ENCODE data around the gene H2AZ1.
A peak's percentile ranks its signal among the peaks of the same experiment; 100 is the strongest.
"Not testable (repeated sequence)": the region's sequence is repeated elsewhere in the genome, so short reads cannot be mapped to it uniquely, and the experiment has no call there.

Gene H2AZ1

DNA sequence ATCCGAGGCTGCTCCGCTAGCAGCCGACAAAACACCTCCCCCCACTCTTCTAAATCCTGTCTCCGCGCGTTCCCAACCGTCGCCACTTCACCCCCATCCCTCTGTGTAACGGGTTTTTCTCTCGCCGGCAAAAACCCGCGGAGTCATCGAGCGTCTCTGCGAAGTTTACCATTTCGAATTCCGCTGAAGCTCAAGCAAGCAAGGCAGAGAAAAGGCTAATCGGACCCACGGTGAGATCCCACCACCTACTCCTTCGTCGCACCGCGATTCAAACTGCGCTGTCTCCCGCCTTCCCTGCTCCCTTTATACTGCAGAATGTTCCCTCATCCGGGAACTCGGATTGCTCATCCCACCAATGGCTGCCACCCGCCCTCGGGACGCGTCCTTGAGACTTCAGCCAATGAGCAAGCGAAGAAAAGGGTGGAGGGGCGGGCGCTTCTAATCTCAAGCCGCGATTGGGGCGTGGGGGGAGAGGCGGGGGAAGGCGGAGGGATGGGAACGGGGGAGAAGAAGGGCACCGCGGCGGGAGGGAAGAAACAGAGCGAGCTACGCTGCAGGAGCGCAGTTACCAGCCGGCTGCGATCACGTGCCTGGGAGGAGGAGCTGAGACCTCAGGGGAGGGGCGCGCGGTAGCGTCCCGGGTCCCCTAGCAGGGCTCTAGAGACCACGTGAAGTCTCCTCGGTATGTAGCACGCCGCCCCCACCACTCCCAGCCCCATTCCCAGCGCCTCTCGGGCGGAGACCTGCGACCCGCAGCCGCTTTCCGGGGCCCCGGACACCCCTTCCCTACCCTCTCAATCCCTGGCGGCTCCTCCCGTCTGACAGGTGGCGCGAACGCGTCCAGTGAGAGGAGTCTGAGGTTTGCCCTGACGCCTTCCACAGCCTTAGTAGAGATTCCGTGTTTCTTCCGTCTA, at the start of gene H2AZ1:
Gene H2AZ1 (minus strand): TSS at position 277 of the 914 bp plus-strand sequence. CDS start 105 bp downstream, at position 172.
- Mint-ChIP-seq H3K27ac (no peak within 1 kb of the TSS), H3K4me3 (no peak within 1 kb of the TSS), H3K9me3 (no peaks in the 10 kb centered on the region), H3K36me3 (peaks cover 8% of the 10 kb centered on the region), H3K4me1 (peaks cover 13% of the 10 kb centered on the region)
- DNase-seq (ENCODE audit: low spot score in 2 of 2) (peak; percentile 81 to 96), ATAC-seq (peak; percentile 77)

DNA sequence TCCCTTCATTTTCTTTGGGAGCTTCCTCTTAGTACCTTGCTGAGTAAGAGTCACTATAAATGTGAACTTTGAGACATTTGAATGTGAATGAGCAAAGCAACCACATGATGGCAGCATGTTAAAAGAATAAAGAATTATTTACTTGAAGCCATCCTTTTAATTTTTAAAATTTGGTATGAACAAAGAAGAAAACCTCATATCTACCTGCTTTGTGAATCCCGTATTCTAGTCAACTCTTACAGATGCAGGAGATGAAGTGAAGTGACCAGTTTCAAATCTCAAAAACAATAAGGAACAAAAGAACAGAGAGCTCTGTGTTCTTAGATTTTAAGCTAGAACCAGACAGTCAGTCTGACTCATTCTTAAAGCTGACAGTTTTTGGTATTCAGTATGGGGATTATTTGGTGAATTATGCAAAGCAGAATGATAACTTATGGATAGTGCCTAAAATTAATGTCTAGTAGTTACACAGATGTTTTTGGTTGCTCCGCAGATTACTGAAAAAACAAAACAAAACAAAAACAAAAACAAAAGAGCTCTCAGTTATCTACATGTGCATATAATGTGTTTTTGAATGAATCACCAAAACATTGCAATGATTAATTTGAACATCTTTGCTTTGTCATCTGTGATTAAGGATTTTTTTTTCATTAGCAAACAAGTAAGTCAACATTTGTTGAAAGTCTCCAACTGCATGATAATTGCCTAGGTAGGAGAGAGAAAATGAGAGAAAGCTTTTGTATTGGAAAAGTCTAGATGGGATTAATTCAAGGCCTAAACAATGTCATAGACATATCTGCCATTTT, 48.2 kb upstream of the H2AZ1 start:
- no peaks in the 10 kb centered on the region for H3K9me3 Mint-ChIP-seq
- H3K4me3 Mint-ChIP-seq = no peak overlapping the region
- DNase-seq (ENCODE audit: low spot score in 2 of 2) (no peak), ATAC-seq (peak; percentile 43)
- no peaks in the 10 kb centered on the region for H3K36me3 Mint-ChIP-seq
- H3K4me1 Mint-ChIP-seq = peaks cover 4% of the 10 kb centered on the region
- H3K27ac Mint-ChIP-seq = no peak overlapping the region

DNA sequence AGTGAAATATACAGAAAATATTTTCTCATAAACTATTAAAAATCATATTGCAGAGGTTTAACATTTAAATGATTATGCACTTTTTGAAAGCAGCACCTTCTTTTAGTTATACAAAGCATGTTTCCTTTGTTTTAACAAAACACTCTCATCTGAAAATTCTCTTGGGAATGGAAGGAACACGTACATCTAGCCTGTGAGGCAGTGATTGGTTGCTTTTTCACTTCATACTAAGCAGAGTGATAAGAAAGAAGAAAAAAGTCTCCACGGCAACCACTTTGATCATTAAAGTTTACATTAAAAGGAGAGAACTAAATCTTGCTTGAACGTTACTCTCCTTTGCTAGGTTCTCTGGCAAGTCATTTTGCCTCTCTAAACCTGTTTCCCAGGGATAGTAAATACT, 41.7 kb upstream of the H2AZ1 start:
- Mint-ChIP-seq H3K4me3 (no peak overlapping the region), H3K36me3 (no peaks in the 10 kb centered on the region), H3K4me1 (no peaks in the 10 kb centered on the region), H3K27ac (no peak overlapping the region), H3K9me3 (no peaks in the 10 kb centered on the region)
- no peak for ATAC-seq
- DNase-seq (ENCODE audit: low spot score in 2 of 2) = no peak

DNA sequence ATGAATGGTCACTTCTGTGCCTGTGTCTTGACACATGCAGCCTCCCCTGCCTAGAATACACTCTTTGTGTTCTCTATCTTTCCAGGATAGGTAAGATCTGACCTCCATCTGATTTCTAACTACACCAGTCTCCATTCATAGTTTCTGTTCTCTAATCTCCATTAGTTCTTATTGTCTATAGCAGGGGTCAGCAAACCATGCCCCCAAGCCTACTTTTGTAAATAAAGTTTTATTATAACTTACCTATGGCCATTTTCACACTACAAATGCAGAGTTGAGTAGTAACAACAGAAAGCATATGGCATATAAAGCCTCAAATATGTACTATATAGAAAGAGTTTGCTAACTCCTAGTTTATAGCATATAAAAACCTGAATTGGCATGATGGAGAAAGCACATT, 37.6 kb upstream of the H2AZ1 start:
- Mint-ChIP-seq H3K4me1 (no peaks in the 10 kb centered on the region), H3K27ac (no peak overlapping the region), H3K9me3 (no peaks in the 10 kb centered on the region), H3K4me3 (no peak overlapping the region), H3K36me3 (no peaks in the 10 kb centered on the region)
- DNase-seq (ENCODE audit: low spot score in 2 of 2) (no peak), ATAC-seq (no peak)

DNA sequence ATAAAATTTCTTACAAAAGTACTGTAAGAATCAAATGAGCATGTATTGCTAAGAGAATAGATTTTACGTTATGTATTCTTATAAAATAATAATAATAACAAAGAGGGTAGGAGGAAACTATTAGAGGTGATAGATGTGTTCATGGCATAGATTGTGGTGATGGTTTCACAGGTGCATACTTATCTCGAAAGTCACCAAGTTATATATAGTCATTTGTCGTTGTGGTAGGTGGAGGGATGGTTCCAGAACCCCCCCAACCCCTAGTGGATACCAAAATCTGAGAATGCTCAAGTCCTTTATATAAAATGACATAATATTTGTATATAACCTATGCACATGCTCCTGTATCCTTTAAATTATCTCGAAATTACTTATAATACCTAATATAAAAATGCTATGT, 36.7 kb upstream of the H2AZ1 start:
- DNase-seq (ENCODE audit: low spot score in 2 of 2) = no peak
- Mint-ChIP-seq H3K4me3 (no peak overlapping the region), H3K36me3 (no peaks in the 10 kb centered on the region), H3K27ac (no peak overlapping the region), H3K4me1 (no peaks in the 10 kb centered on the region), H3K9me3 (no peaks in the 10 kb centered on the region)
- ATAC-seq = no peak

DNA sequence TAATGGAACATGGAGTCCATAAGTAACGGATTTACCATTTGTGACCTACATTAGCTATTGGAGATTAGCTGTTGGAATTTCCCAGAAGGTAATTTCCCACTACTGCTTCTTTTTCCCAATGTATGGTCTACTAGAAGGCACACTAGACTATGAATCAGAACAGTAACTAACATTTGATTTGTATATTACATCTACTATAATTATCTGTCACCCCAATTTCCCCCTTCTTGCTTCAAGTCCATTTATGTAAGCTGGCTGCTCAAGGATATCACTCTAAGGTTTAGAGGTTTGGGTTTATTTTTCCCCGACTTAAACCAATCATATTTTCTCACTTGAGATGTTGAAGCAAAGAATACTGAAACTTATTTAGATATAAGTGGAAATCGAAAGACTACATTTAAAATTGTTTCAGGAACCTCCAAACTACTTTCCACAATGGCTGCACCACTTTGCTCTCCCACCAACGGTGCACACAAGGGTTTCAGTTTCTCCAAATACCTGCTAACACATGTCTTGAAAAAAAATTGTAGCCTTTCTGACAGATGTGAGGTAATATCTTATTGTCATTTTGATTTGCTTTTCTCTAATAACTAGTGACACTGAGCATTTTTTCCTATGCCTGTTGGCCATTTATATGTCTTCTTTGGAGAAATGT, 33.3 kb upstream of the H2AZ1 start:
- H3K36me3 Mint-ChIP-seq = no peaks in the 10 kb centered on the region
- DNase-seq (ENCODE audit: low spot score in 2 of 2) = no peak
- H3K4me3 Mint-ChIP-seq = no peak overlapping the region
- ATAC-seq = no peak
- no peak overlapping the region for H3K27ac Mint-ChIP-seq
- H3K9me3 Mint-ChIP-seq = no peaks in the 10 kb centered on the region
- H3K4me1 Mint-ChIP-seq = no peaks in the 10 kb centered on the region

DNA sequence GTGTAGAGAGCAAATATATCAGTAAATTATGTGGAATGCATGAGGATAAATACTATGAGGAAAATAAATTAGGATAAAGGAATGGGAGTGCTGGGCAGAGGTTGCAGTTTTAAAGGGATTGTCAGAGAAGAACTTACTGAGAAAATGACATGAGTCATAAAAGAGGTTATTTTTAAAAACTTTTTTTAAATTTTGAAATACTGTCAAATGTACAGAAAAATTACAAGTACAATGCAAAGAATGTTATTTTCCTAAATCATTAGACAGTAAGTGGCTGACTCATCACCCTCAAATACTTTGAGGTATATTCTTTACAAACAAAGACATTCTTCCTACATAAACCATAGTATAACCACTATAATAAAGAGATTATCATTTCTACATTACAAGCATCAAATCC, 29.8 kb upstream of the H2AZ1 start:
- no peak overlapping the region for H3K4me3 Mint-ChIP-seq
- H3K36me3 Mint-ChIP-seq = no peaks in the 10 kb centered on the region
- DNase-seq (ENCODE audit: low spot score in 2 of 2) (no peak), ATAC-seq (no peak)
- H3K27ac Mint-ChIP-seq = no peak overlapping the region
- peaks cover 2% of the 10 kb centered on the region for H3K9me3 Mint-ChIP-seq
- H3K4me1 Mint-ChIP-seq = no peaks in the 10 kb centered on the region

DNA sequence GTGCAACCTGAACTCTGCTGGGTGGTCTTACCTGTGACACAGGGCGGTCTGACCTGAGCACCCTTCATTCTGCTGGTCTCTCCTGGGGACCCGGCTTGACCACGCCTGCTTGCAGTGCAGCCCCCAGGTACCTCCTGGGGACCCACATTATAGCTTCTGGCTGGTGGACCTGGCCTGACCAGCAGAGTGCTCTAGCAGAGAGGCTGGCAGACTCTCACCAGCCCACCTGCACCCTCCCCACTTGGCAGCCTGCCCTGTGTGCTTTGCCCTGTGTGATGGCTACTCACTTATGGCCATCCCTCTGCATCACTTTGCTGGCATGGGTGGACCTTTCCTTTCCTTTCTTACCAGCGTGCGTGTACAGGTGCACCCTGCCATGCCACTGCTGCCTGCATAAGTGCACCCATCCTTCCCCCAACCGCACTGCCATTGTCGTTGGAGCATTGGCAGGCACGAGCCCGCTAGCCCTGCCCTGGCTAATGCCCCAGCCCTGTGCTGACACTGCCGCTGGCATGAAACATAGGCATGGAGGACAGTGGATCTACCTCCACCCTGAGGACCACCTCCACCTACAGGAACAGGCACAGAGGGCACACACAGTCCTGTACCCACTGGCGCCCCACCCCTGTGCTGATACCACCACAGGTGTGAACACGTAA, 21.5 kb upstream of the H2AZ1 start:
- peaks cover 4% of the 10 kb centered on the region for H3K9me3 Mint-ChIP-seq
- ATAC-seq (no peak), DNase-seq (ENCODE audit: low spot score in 2 of 2) (no peak)
- H3K4me1 Mint-ChIP-seq = no peaks in the 10 kb centered on the region
- no peaks in the 10 kb centered on the region for H3K36me3 Mint-ChIP-seq
- no peak overlapping the region for H3K27ac Mint-ChIP-seq
- H3K4me3 Mint-ChIP-seq = no peak overlapping the region

DNA sequence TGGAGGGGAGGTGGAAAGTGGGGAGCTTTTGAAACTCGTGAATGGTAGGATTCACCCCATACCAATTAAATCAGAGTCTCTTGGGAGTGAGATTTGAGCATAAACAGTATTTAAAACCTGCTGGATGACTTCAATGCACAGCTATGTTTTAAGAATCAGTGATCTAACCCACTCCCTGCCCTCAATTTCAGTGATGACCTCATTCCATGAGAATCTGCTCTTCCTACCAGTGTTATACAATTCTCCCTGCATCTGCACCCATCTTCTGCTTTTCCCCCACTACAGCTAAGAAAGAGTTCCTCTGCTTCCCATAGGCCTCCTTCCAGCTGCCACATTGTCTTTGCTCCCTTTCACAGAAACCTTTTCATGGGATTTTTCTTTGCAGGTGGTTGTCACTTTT, 18.3 kb upstream of the H2AZ1 start:
- H3K9me3 Mint-ChIP-seq = peaks cover 4% of the 10 kb centered on the region

DNA sequence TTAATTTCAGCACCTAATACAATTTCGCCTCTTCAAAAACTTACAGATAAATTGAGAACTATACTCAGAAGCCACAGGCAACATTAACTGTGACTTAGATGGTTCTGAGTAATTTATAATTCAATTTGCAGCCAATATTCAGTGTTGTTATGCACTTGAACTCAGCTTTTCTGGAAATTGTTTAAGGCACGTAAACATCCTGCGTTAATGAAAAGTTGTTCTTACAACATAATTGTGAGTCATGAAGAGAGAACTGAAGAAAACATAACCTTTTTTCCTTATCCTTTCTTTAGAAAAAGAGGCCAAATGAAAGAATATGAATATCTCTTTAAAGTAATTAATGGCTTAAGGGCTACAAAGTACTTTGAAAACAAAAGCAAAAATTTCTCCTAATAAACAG, 16.6 kb upstream of the H2AZ1 start:
- Mint-ChIP-seq H3K36me3 (no peaks in the 10 kb centered on the region), H3K9me3 (no peaks in the 10 kb centered on the region), H3K27ac (no peak overlapping the region), H3K4me3 (no peak overlapping the region), H3K4me1 (peaks cover 6% of the 10 kb centered on the region)
- no peak for DNase-seq (ENCODE audit: low spot score in 2 of 2)
- no peak for ATAC-seq

More for the DNA sequence above, 18.3 kb upstream of the H2AZ1 start:
- Mint-ChIP-seq H3K27ac (no peak overlapping the region), H3K36me3 (no peaks in the 10 kb centered on the region), H3K4me3 (no peak overlapping the region), H3K4me1 (peaks cover 6% of the 10 kb centered on the region)
- ATAC-seq (no peak), DNase-seq (ENCODE audit: low spot score in 2 of 2) (no peak)

DNA sequence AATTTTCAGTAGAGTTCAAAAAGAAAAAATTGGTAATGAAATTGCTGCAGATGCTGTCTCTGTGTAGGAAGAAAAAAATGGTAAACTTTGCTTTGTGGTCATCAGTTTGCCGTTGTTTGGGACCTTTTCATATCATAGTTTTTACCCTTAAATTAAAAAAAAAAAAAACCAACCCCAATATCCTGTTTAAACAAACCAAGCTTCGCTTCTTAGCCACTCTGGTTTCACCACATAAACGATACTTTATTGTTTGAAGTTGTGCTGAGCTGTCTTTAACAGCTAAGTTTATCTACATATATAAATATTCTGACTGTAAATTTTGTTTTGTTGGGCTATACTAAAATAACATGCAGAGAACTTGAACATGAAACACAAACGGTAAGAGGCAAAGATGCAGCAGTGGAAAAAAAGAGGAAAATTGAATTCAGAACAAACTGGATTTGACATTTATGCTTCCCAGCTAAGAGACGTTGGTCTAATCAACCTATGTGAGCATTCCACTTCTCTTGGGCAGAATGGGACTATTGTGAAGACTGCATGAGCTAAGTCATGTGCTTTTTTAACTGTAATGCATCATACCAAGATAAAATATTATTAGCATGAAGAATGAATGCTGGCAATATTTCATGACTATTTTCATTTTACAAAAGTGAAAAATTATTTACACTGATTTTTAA, 15.7 kb upstream of the H2AZ1 start:
- H3K4me1 Mint-ChIP-seq = peaks cover 6% of the 10 kb centered on the region
- no peak overlapping the region for H3K27ac Mint-ChIP-seq
- no peaks in the 10 kb centered on the region for H3K9me3 Mint-ChIP-seq
- ATAC-seq (peak; percentile 44), DNase-seq (ENCODE audit: low spot score in 2 of 2) (no peak)
- no peaks in the 10 kb centered on the region for H3K36me3 Mint-ChIP-seq
- no peak overlapping the region for H3K4me3 Mint-ChIP-seq

DNA sequence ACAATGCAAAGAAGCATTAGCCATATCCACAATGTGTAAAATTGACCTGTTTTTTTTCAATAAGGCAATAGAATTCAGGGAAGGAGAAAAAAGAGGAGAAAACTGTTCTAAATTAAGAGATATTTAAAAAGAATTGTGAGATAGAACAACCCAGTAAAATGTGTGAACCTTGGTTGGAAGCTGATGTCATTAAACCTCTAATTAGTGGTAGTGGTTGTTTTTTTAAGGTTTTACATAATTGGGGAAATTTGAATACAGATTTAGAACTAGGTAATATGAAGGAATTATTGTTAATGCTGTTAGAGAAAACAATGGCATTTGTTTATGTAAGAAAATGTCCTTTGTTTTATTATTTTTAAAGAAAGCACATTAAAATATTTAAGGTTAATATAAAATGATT, 15.1 kb upstream of the H2AZ1 start:
- Mint-ChIP-seq H3K4me1 (peaks cover 6% of the 10 kb centered on the region), H3K27ac (no peak overlapping the region), H3K36me3 (no peaks in the 10 kb centered on the region), H3K4me3 (no peak overlapping the region), H3K9me3 (no peaks in the 10 kb centered on the region)
- ATAC-seq (no peak), DNase-seq (ENCODE audit: low spot score in 2 of 2) (no peak)

DNA sequence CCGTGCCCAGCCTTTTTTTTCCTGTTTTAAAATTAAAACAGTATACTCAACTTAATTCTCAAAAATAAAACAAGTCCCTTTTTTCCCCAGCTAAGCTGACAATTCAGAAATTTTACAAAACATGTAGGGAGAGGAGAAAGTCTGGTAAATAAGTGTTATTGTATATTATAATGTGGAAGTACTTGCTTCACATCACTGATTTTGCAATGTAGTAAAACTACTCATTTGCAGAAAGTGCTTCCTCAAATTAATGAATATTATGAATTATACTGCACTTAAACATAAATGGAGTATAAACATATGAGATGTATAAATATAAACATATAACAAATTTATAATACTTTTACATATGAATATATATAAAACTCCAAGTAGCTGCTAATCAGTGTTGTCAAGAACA, 11.6 kb upstream of the H2AZ1 start:
- H3K4me1 Mint-ChIP-seq = peaks cover 6% of the 10 kb centered on the region
- no peak overlapping the region for H3K27ac Mint-ChIP-seq
- no peak overlapping the region for H3K4me3 Mint-ChIP-seq
- no peaks in the 10 kb centered on the region for H3K36me3 Mint-ChIP-seq
- ATAC-seq (no peak), DNase-seq (ENCODE audit: low spot score in 2 of 2) (no peak)
- peaks cover 4% of the 10 kb centered on the region for H3K9me3 Mint-ChIP-seq

DNA sequence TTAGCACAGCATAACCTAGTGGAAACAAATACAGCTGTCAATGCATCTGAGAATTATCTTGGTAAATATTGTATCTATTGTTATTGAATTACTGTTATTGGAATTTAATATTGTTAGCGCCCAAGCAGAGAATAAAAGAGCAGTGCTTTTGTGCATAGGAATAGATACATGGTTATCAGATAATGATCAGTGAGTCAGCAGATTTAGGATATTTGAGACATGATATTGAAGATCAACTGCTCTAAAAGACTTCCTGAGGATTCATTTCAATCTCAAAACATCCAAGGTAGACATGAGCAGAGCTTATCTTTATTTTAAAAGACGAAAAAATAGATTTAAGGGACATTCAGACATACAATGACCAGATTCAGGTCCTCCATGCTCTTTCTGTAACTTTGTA, 10.6 kb upstream of the H2AZ1 start:
- Mint-ChIP-seq H3K36me3 (no peaks in the 10 kb centered on the region), H3K9me3 (peaks cover 4% of the 10 kb centered on the region), H3K4me3 (no peak overlapping the region), H3K4me1 (peaks cover 6% of the 10 kb centered on the region), H3K27ac (no peak overlapping the region)
- ATAC-seq = no peak
- no peak for DNase-seq (ENCODE audit: low spot score in 2 of 2)

DNA sequence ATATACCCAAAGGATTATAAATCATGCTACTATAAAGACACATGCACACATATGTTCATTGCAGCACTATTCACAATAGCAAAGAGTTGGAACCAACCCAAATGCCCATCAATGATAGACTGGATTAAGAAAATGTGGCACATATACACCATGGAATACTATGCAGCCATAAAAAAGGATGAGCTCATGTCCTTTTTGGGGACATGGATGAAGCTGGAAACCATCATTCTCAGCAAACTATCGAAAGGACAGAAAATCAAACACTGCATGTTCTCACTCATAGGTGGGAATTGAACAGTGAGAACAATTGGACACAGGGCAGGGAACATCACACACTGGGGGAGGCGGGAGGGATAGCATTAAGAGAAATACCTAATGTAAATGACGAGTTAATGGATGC, 8.1 kb upstream of the H2AZ1 start:
- not testable (repeated sequence) for H3K4me1 Mint-ChIP-seq, H3K9me3 Mint-ChIP-seq, H3K27ac Mint-ChIP-seq

More for the DNA sequence above, 8.1 kb upstream of the H2AZ1 start:
- DNase-seq (ENCODE audit: low spot score in 2 of 2); ATAC-seq; H3K36me3 Mint-ChIP-seq; H3K4me3 Mint-ChIP-seq: not testable (repeated sequence)

Measured in stimulated activated effector memory CD8-positive, alpha-beta T cell treated with anti-CD3 and anti-CD28 coated beads, Interleukin-12 subunit alpha, Interleukin-12 subunit beta, amount 100 ng/mL, for 72 hours (primary cell).